ENCODE measurements around the gene CPD.

CPD gene

DNA sequence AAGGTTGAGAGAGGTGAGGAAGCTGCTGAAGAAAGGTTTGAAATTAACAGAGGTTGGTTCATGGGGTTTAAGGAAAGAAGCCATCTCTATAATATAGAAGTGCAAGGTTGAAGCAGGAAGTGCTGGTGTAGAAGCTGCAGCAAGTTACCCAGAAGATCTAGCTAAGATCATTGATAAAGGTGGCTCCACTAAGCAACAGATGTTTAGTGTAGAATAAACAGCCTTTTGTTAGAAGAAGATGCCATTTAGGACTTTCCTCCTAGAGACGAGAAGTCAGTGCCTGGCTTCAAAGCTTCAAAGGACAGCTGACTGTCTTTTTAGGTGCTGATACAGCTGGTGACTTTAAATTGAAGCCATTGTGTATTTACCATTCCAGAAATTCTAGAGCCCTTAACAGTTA is 127.8 kb downstream of the CPD start:
- Histone ChIP-seq H3K27me3 (ENCODE audit: control insufficient read depth, insufficient read depth, low read length) (no peaks in the 10 kb centered on the region), H3K27ac (no peak overlapping the region), H3K4me2 (ENCODE audit: low read length) (no peak overlapping the region), H2AFZ (no peak overlapping the region), H3K9ac (no peak overlapping the region), H3K9me3 (ENCODE audit: control insufficient read depth, low read length) (no peaks in the 10 kb centered on the region), H3K79me2 (no peaks in the 10 kb centered on the region), H3K36me3 (ENCODE audit: control insufficient read depth, insufficient read depth, low read length) (no peaks in the 10 kb centered on the region), H3K4me1 (no peaks in the 10 kb centered on the region), H3K4me3 (ENCODE audit: low read depth, low read length) (no peak overlapping the region)
- TF ChIP-seq, protein P1, sequence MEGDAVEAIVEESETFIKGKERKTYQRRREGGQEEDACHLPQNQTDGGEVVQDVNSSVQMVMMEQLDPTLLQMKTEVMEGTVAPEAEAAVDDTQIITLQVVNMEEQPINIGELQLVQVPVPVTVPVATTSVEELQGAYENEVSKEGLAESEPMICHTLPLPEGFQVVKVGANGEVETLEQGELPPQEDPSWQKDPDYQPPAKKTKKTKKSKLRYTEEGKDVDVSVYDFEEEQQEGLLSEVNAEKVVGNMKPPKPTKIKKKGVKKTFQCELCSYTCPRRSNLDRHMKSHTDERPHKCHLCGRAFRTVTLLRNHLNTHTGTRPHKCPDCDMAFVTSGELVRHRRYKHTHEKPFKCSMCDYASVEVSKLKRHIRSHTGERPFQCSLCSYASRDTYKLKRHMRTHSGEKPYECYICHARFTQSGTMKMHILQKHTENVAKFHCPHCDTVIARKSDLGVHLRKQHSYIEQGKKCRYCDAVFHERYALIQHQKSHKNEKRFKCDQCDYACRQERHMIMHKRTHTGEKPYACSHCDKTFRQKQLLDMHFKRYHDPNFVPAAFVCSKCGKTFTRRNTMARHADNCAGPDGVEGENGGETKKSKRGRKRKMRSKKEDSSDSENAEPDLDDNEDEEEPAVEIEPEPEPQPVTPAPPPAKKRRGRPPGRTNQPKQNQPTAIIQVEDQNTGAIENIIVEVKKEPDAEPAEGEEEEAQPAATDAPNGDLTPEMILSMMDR (IDR thresholded peaks at IDR 0.05): no peak

DNA sequence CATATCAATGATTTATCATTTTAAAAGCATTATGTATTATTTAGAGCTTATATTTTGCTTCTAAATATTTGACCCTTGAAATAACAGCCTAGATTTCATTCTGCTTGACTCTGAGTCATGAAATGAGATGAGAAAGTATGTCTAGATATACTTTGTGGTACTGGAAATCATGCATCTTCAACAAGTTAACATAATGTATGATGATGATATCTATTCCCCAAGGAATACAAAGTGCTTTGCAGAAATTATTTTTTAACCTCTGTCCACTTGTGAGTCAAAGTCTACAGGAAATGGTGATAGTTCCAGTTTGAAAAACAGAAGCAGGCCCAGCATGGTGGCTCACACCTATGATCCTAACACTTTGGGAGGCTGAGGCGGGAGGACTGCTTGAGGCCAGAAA is 134.6 kb downstream of the CPD start:
- TF ChIP-seq, protein P1 (IDR thresholded peaks at IDR 0.05): no peak

DNA sequence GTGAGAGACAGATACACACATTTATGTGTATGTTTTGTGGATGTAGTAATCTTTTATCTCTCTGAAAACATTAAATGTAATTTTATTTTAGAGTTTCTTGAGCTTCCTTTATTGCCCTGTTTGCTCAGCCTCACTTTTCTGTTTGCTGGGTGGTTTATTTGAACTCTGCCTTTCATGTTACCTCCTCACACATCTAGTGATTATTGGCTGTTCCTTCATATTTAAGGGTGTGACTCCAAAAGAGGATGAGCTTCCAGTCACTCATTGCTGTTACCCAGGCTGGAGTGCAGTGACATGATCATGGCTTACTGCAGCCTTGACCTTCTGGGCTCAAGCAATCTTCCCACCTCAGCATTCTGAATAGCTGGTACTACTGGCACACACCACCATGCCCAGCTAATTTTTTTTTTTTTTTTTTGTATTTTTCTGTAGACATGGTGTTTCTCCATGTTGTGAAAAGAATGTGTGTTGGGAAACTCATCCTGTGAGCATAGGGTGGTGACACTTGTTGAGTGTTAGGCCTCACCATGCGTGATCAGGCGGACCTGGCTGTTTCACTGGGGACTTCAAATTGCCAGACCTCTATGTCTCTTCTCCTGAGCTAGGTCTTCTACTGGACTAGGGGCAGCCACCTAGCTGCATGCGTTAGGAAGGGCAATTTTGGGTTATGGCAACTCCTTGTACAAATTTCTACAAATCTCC is 136.3 kb downstream of the CPD start:
- Histone ChIP-seq H3K27ac (no peak overlapping the region), H3K9me3 (ENCODE audit: control insufficient read depth, low read length) (no peaks in the 10 kb centered on the region), H3K4me2 (ENCODE audit: low read length) (no peak overlapping the region), H3K79me2 (peaks cover 5% of the 10 kb centered on the region), H3K36me3 (ENCODE audit: control insufficient read depth, insufficient read depth, low read length) (no peaks in the 10 kb centered on the region), H2AFZ (no peak overlapping the region), H3K4me3 (ENCODE audit: low read depth, low read length) (no peak overlapping the region), H3K4me1 (no peaks in the 10 kb centered on the region), H3K9ac (no peak overlapping the region), H3K27me3 (ENCODE audit: control insufficient read depth, insufficient read depth, low read length) (no peaks in the 10 kb centered on the region)
- TF ChIP-seq, protein P1 (IDR thresholded peaks at IDR 0.05): no peak

More for the DNA sequence above, 134.6 kb downstream of the CPD start:
- Histone ChIP-seq H3K4me3 (ENCODE audit: low read depth, low read length) (no peak overlapping the region), H3K36me3 (ENCODE audit: control insufficient read depth, insufficient read depth, low read length) (no peaks in the 10 kb centered on the region), H3K9ac (no peak overlapping the region), H3K27me3 (ENCODE audit: control insufficient read depth, insufficient read depth, low read length) (no peaks in the 10 kb centered on the region), H3K27ac (no peak overlapping the region), H3K4me1 (no peaks in the 10 kb centered on the region), H2AFZ (no peak overlapping the region), H3K9me3 (ENCODE audit: control insufficient read depth, low read length) (no peaks in the 10 kb centered on the region), H3K4me2 (ENCODE audit: low read length) (no peak overlapping the region), H3K79me2 (peaks cover 5% of the 10 kb centered on the region)

DNA sequence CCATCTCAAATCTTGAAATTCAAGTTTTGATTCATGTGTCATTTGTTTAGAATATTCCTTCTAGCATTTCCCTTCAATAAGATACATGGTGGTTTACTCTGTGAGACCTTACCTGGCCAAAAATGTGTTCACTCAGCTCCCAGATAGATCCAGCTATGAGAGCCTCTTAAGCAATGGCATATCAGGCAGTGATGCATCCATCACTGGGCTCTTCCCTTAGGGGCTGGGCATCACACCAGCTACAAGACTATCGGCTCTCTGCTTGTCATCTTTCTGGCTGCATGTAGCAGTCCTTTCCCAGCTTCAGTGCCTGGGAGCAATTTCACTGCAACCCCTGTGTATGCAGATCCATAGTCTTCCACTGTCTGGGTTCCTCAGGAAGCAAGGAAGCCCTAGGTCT is 139.1 kb downstream of the CPD start:
- H3K27me3 ChIP-seq (ENCODE audit: control insufficient read depth, insufficient read depth, low read length): no peaks in the 10 kb centered on the region
- no peak overlapping the region for H3K4me2 ChIP-seq (ENCODE audit: low read length)
- no peak overlapping the region for H3K27ac ChIP-seq
- peaks cover 5% of the 10 kb centered on the region for H3K79me2 ChIP-seq
- H3K4me1 ChIP-seq: no peaks in the 10 kb centered on the region
- no peaks in the 10 kb centered on the region for H3K36me3 ChIP-seq (ENCODE audit: control insufficient read depth, insufficient read depth, low read length)
- no peak overlapping the region for H3K4me3 ChIP-seq (ENCODE audit: low read depth, low read length)
- no peak overlapping the region for H2AFZ ChIP-seq
- TF ChIP-seq, protein P1 (IDR thresholded peaks at IDR 0.05): no peak
- no peaks in the 10 kb centered on the region for H3K9me3 ChIP-seq (ENCODE audit: control insufficient read depth, low read length)
- no peak overlapping the region for H3K9ac ChIP-seq

DNA sequence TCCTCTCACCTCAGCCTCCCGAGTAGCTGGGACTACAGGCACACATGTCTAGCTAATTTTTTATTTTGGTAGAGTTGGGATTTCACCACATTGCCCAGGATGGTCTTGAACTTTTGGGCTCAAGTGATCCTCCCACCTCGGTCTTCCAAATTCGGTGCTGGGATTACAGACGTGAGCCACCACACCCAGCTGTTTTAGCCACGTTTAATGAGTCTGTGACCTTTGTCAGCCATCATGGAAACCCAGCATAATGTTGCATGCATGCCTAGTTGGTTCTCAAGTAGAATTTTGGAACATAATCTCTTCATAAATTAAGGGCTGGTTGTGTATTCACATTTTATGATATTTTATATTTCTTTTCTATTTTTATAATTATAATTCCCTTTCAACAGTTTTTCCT is 140.4 kb downstream of the CPD start:
- Histone ChIP-seq H3K36me3 (ENCODE audit: control insufficient read depth, insufficient read depth, low read length) (no peaks in the 10 kb centered on the region), H3K27me3 (ENCODE audit: control insufficient read depth, insufficient read depth, low read length) (no peaks in the 10 kb centered on the region), H3K27ac (no peak overlapping the region), H3K4me2 (ENCODE audit: low read length) (no peak overlapping the region), H3K9ac (no peak overlapping the region), H3K79me2 (peaks cover 5% of the 10 kb centered on the region), H3K4me1 (no peaks in the 10 kb centered on the region), H3K4me3 (ENCODE audit: low read depth, low read length) (no peak overlapping the region), H3K9me3 (ENCODE audit: control insufficient read depth, low read length) (no peaks in the 10 kb centered on the region), H2AFZ (no peak overlapping the region)
- TF ChIP-seq, protein P1 (IDR thresholded peaks at IDR 0.05): no peak
